A673 (cell line): ENCODE data around the gene IP6K1. TPM values are rescaled to one million over a fixed set of nuclear protein-coding genes. Genes with fewer than 3 reads are reported as not detected.

Experiments
- BruUV-seq: library from RNA; stranded (reverse); fragments of 400-500 nt; replicated peaks from 2 replicates; lab custom pipeline; 2021; lab: Mats Ljungman, UMichigan
- CTCF ChIA-PET: fragments of 300-600 bp; sonication (Branson Sonifier 250); formaldehyde crosslinking; loops from one replicate; lab custom pipeline; 2022; ENCODE audit warnings: antibody characterized with exemption; lab: Charles Lee
- POLR2A ChIA-PET: fragments of 300-600 bp; sonication (Branson Sonifier 250); formaldehyde crosslinking; loops from one replicate; lab custom pipeline; 2022; ENCODE audit warnings: antibody characterized with exemption; ENCODE audit not compliant: low non-redundant PET; lab: Charles Lee
- DNase-seq: peaks from one replicate; pipeline ENCODE4 v3.0.0-alpha.2; 2015; ENCODE audit warnings: low spot score
- H3K27ac ChIP-seq: fragments of 200-600 bp; sonication (generic); 2 replicates; pipeline ENCODE4 v1.5.1; 2016; ENCODE audit warnings: mixed run types, low read depth, mild to moderate bottlenecking, mixed read lengths, antibody characterized with exemption, low read length; ENCODE audit not compliant: poor library complexity, severe bottlenecking
- H3K27me3 ChIP-seq: fragments of 200-600 bp; sonication (generic); replicated peaks from 2 replicates; pipeline ENCODE4 v1.6.1; 2017; ENCODE audit warnings: mixed run types, low read depth, mild to moderate bottlenecking, mixed read lengths, antibody characterized with exemption, low read length; ENCODE audit not compliant: insufficient read depth, poor library complexity
- H3K36me3 ChIP-seq: fragments of 200-600 bp; sonication (generic); 2 replicates; pipeline ENCODE4 v1.6.1; 2016; ENCODE audit warnings: mixed run types, mild to moderate bottlenecking, mixed read lengths, antibody characterized with exemption, low read length; ENCODE audit not compliant: insufficient read depth, poor library complexity, severe bottlenecking
- H3K4me1 ChIP-seq: fragments of 200-600 bp; sonication (generic); 2 replicates; pipeline ENCODE4 v1.6.1; 2017; ENCODE audit warnings: mixed run types, mild to moderate bottlenecking, mixed read lengths, antibody characterized with exemption, low read length; ENCODE audit not compliant: insufficient read depth, poor library complexity, severe bottlenecking
- H3K4me3 ChIP-seq: fragments of 200-600 bp; sonication (generic); 2 replicates; pipeline ENCODE4 v1.5.1; 2016; ENCODE audit warnings: low read depth, mixed run types, mild to moderate bottlenecking, mixed read lengths, low read length; ENCODE audit not compliant: poor library complexity, severe bottlenecking
- H3K9me3 ChIP-seq: fragments of 200-600 bp; sonication (generic); 2 replicates; pipeline ENCODE4 v1.6.1; 2016; ENCODE audit warnings: mixed run types, low read depth, mild to moderate bottlenecking, mixed read lengths, antibody characterized with exemption, low read length; ENCODE audit not compliant: poor library complexity, severe bottlenecking
- EZH2 ChIP-seq: fragments of 200-600 bp; sonication (generic); IDR thresholded peaks from 2 replicates; pipeline ENCODE4 v1.6.1; 2017; ENCODE audit warnings: borderline replicate concordance, low read depth, mild to moderate bottlenecking, mixed read lengths, antibody characterized with exemption, low read length; ENCODE audit not compliant: poor library complexity, severe bottlenecking
- intact Hi-C: fragments of 100-400 bp; cut with micrococcal nuclease; formaldehyde crosslinking; loops from one replicate; pipeline ENCODE4 v1.10.0; 2022; ENCODE audit not compliant: unreplicated experiment
- total RNA-seq: library from RNA; stranded (reverse); gene quantifications from 2 replicates; pipeline ENCODE4 v1.2.3, GENCODE V29; 2021
- TF ChIP-seq, protein P1 (sequence below): fragments of 300-800, 200-600 bp; sonication (generic); conservative IDR thresholded peaks from 2 replicates; pipeline ENCODE4 v1.5.1; 2017; ENCODE audit warnings: low read depth, mild to moderate bottlenecking, antibody characterized with exemption, low read length, moderate library complexity, mixed read lengths

IP6K1 gene
- total RNA-seq, 1 experiment from 2014 or later = 29.0 TPM

DNA sequence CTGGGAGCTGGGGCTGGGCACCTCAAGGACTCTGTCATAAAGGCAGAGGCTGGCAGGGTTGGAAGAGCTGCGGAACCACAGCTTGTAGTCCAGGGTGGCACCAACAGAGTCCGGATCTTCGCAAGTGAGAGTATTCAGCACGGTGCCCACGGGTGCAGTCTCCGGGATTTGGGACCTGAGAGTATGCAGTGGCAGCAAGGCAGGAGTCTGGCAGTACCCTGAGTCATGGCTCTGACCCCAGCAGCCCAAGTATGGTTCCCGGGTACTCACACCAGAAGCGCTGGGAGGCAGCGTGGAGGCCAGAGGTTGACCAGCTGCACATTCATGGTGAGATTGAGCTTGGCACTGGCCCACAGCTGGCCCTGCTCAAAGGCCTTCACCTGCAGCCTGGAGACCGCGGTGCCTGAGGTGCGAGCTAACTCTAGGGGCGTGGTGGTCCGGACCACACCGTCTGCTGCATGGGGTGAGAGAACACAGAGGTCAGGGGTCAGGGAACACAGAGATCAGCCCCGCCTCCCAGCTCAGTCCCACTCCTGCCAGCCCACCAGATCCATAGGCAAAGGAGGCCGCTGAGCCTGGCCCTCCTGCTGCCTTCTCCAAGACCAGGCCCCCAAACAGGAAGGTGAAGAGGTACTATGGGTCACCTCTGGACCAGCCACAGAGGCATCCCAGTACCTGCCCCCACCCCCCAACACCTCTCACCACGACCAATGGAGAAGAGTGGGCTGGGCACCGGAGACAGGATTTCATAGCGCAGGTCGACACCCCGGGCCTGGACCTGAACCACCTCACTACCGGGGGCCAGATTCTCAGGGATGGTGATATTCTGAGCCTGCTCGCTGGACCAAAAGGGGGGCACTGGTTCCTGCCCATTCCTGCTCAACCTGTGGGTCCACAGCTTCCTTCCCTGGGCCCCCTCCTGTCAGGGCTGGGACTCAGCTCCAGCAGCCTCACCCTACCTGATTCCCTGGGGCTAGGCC is 8.9 kb upstream of the IP6K1 start:
- intact Hi-C loops = no loop called here
- ChIA-PET POLR2A (no interaction called here), CTCF (no interaction called here)
- Histone ChIP-seq H3K9me3 (no peaks in the 10 kb centered on the region), H3K36me3 (no peaks in the 10 kb centered on the region), H3K27me3 (no peaks in the 10 kb centered on the region), H3K4me3 (no peak overlapping the region), H3K27ac (no peak overlapping the region), H3K4me1 (no peaks in the 10 kb centered on the region)
- DNase-seq = no peak
- TF ChIP-seq EZH2 = no peak
- TF ChIP-seq, protein P1, sequence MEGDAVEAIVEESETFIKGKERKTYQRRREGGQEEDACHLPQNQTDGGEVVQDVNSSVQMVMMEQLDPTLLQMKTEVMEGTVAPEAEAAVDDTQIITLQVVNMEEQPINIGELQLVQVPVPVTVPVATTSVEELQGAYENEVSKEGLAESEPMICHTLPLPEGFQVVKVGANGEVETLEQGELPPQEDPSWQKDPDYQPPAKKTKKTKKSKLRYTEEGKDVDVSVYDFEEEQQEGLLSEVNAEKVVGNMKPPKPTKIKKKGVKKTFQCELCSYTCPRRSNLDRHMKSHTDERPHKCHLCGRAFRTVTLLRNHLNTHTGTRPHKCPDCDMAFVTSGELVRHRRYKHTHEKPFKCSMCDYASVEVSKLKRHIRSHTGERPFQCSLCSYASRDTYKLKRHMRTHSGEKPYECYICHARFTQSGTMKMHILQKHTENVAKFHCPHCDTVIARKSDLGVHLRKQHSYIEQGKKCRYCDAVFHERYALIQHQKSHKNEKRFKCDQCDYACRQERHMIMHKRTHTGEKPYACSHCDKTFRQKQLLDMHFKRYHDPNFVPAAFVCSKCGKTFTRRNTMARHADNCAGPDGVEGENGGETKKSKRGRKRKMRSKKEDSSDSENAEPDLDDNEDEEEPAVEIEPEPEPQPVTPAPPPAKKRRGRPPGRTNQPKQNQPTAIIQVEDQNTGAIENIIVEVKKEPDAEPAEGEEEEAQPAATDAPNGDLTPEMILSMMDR = no peak
- BruUV-seq = no TSS peak

DNA sequence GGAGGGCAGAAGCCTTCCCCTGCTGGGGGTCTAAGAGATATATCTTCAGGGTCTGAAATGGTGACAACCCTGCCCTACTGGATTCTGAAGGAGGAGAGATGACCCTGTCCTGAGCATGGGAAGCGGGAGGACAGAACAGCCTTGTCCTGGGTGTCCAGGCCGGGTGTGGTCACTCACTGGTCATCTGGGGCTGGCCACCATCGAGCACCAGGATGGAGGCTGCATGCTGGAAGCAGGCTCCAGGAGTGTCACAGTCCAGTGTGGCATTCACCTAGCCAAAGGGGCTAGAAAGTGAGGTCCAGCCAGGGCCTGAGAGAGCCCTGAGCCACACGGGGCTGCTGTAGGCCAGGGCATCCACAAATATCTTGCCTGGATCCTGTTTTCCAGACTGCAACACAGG is 8.1 kb upstream of the IP6K1 start:
- intact Hi-C loops = no loop called here
- Histone ChIP-seq H3K36me3 (no peaks in the 10 kb centered on the region), H3K27me3 (no peaks in the 10 kb centered on the region), H3K9me3 (no peaks in the 10 kb centered on the region), H3K4me3 (no peak overlapping the region), H3K27ac (no peak overlapping the region), H3K4me1 (no peaks in the 10 kb centered on the region)
- TF ChIP-seq EZH2 = no peak
- TF ChIP-seq, protein P1 = no peak
- POLR2A ChIA-PET = no interaction called here
- DNase-seq = no peak
- BruUV-seq = no TSS peak
- CTCF ChIA-PET = no interaction called here

DNA sequence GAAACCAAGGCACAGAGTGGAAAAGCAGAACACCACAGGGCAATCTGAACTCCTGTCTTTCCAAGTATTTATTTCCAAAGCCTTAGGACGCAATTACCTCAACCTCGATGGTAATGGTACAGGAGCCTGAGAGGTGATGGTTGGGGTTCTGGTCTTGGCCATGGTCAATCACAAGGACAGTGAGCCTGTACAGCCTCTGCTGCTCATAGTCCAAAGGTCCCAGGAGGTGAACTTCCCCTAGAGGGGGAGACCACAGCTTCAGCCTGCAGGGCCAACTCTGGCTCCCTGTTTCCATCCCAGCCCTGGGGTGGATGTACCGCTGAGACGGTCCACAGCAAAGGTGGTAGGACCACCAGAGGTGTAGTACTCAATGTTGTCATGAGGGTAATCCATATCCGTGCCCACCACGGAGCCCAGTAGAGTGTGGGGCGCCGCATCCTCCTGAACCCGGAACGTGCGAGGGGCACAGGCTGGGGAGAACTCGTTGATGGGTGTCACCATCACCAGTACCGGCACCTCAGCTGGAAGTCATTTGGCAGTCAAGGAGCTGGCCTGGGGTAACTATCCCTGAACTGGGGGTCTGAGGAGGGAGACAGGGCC is 7.2 kb upstream of the IP6K1 start:
- H3K4me1 ChIP-seq = no peaks in the 10 kb centered on the region
- no peak for DNase-seq
- H3K36me3 ChIP-seq = no peaks in the 10 kb centered on the region
- intact Hi-C loops = no loop called here
- H3K27ac ChIP-seq = no peak overlapping the region
- H3K9me3 ChIP-seq = no peaks in the 10 kb centered on the region
- ChIA-PET POLR2A (no interaction called here), CTCF (no interaction called here)
- TF ChIP-seq, protein P1 = no peak
- no peak for TF ChIP-seq EZH2
- BruUV-seq = no TSS peak
- H3K4me3 ChIP-seq = no peak overlapping the region
- H3K27me3 ChIP-seq = no peaks in the 10 kb centered on the region
